ENCODE measurements around the gene NR2C2. TPM values are rescaled to one million over a fixed set of nuclear protein-coding genes. Genes with fewer than 3 reads are reported as not detected.

NR2C2 gene
- total and polyA plus RNA-seq, 12 donors, result 6.4 to 42.2 (median 26.6) TPM

GRCh38 chr3:15007681-15008141 is 60.3 kb downstream of the NR2C2 start:
- H3K36me3 ChIP-seq (replicated peaks in 1 of 2), result no peaks in the 10 kb centered on the region

GRCh38 chr3:15009167-15009566 is 61.8 kb downstream of the NR2C2 start:
- no peak overlapping the region for H3K4me3 ChIP-seq
- no peak for DNase-seq
- no peak overlapping the region for H3K27ac ChIP-seq
- intact Hi-C loops (cut with DNase I), result loop anchor here in 1 of 2 donors (10.0 kb wide), 1 partner anchor 64 kb away; the partner anchor contains the start of gene NR2C2
- TF ChIP-seq POLR2A (IDR thresholded peaks at IDR 0.05), result no peak
- TF ChIP-seq, protein P1, sequence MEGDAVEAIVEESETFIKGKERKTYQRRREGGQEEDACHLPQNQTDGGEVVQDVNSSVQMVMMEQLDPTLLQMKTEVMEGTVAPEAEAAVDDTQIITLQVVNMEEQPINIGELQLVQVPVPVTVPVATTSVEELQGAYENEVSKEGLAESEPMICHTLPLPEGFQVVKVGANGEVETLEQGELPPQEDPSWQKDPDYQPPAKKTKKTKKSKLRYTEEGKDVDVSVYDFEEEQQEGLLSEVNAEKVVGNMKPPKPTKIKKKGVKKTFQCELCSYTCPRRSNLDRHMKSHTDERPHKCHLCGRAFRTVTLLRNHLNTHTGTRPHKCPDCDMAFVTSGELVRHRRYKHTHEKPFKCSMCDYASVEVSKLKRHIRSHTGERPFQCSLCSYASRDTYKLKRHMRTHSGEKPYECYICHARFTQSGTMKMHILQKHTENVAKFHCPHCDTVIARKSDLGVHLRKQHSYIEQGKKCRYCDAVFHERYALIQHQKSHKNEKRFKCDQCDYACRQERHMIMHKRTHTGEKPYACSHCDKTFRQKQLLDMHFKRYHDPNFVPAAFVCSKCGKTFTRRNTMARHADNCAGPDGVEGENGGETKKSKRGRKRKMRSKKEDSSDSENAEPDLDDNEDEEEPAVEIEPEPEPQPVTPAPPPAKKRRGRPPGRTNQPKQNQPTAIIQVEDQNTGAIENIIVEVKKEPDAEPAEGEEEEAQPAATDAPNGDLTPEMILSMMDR (IDR thresholded peaks at IDR 0.05), result no peak
- H3K4me1 ChIP-seq (replicated peaks in 1 of 2), result peaks cover 3 to 17% of the 10 kb centered on the region in 2 donors
- peaks cover 0 to 9% of the 10 kb centered on the region in 2 donors for H3K36me3 ChIP-seq (replicated peaks in 1 of 2)
- no peaks in the 10 kb centered on the region for H3K27me3 ChIP-seq
- no peaks in the 10 kb centered on the region for H3K9me3 ChIP-seq (replicated peaks in 1 of 3)
- 94 to 99% (median 96%) methylated on average over 5 of the region's 5 CpGs for WGBS, 4 donors

More at GRCh38 chr3:15007681-15008141, 60.3 kb downstream of the NR2C2 start:
- no peak overlapping the region for H3K27ac ChIP-seq
- peaks cover 3 to 17% of the 10 kb centered on the region in 2 donors for H3K4me1 ChIP-seq (replicated peaks in 1 of 2)
- intact Hi-C loops (cut with DNase I), result loop anchor here in 1 of 2 donors (10.0 kb wide), 1 partner anchor 63 kb away; the partner anchor contains the start of gene NR2C2
- WGBS, 4 donors, result 43 to 54% (median 46%) methylated on average over 4 of the region's 4 CpGs
- peak in 5 of 7 donors; percentile 27 to 73 (median 57) for DNase-seq
- no peaks in the 10 kb centered on the region for H3K27me3 ChIP-seq
- no peaks in the 10 kb centered on the region for H3K9me3 ChIP-seq (replicated peaks in 1 of 3)
- TF ChIP-seq, protein P1 (IDR thresholded peaks at IDR 0.05), result no peak
- TF ChIP-seq POLR2A (IDR thresholded peaks at IDR 0.05), result no peak
- H3K4me3 ChIP-seq, result no peak overlapping the region

- H3K9me3 ChIP-seq (replicated peaks in 1 of 3), result no peaks in the 10 kb centered on the region
- DNase-seq, result no peak
- H3K4me1 ChIP-seq (replicated peaks in 1 of 2), result peaks cover 6 to 25% of the 10 kb centered on the region in 2 donors
- H3K4me3 ChIP-seq, result no peak overlapping the region
- H3K27me3 ChIP-seq, result no peaks in the 10 kb centered on the region
- WGBS, 4 donors, result 96 to 100% (median 100%) methylated on average over 1 of the region's 1 CpG
- no peak for TF ChIP-seq POLR2A (IDR thresholded peaks at IDR 0.05)
- TF ChIP-seq, protein P1 (IDR thresholded peaks at IDR 0.05), result no peak
- H3K36me3 ChIP-seq (replicated peaks in 1 of 2), result peaks cover 0 to 15% of the 10 kb centered on the region in 2 donors
- no peak overlapping the region for H3K27ac ChIP-seq
- intact Hi-C loops (cut with DNase I), result loop anchor here in 1 of 2 donors (10.0 kb wide), 1 partner anchor 56 kb away; no protein-coding TSS in a partner anchor
Measured at GRCh38 chr3:15010664-15011063, 63.3 kb downstream of the NR2C2 start.

DNA sequence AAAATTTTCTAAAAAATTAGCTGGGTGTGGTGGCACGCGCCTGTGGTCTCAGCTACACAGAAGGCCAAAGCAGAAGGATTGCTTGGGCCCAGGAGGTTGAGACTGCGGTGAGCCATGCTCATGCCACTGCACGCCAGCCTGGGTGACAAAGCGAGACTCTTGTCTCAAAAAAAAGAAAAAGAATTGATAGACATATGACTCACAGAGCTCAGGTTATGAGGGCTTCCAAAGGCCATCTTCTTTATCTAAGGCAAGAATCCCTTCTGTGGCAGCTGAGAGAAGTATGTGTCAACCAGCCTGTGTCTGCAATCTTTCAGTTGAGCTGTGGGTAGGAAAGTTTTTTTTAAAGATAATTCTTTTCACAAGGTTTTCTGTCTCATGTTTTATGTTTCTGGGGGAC is 63.8 kb downstream of the NR2C2 start:
- Histone ChIP-seq H3K4me1 (replicated peaks in 1 of 2) (peaks cover 6 to 26% of the 10 kb centered on the region in 2 donors), H3K4me3 (no peak overlapping the region), H3K27me3 (no peaks in the 10 kb centered on the region), H3K27ac (no peak overlapping the region), H3K36me3 (replicated peaks in 1 of 2) (peaks cover 0 to 18% of the 10 kb centered on the region in 2 donors), H3K9me3 (replicated peaks in 1 of 3) (no peaks in the 10 kb centered on the region)
- DNase-seq, result peak in 4 of 7 donors; percentile 32 to 50 (median 45)
- TF ChIP-seq, protein P1 (IDR thresholded peaks at IDR 0.05), result no peak
- intact Hi-C loops (cut with DNase I), result loop anchor here in 1 of 2 donors (10.0 kb wide), 1 partner anchor 56 kb away; no protein-coding TSS in a partner anchor
- 69 to 77% (median 75%) methylated on average over 5 of the region's 5 CpGs for WGBS, 4 donors
